SU-DHL-6 (cell line): ENCODE data around the gene LUM.

Experiments used
- H2AFZ ChIP-seq: fragments of 200-600 bp; sonication (generic); 2 replicates; pipeline ENCODE4 v1.6.1; 2014; ENCODE audit warnings: low read depth, mild to moderate bottlenecking, moderate library complexity, mixed read lengths, antibody characterized with exemption, low read length; ENCODE audit not compliant: severe bottlenecking
- H3F3A ChIP-seq: fragments of 200-600 bp; shearing (Covaris generic); 2 replicates; pipeline ENCODE4 v1.6.0; 2016; ENCODE audit warnings: antibody characterized with exemption, mild to moderate bottlenecking; ENCODE audit not compliant: insufficient read depth
- H3K27ac ChIP-seq: fragments of 200-600 bp; sonication (generic); 2 replicates; pipeline ENCODE4 v1.5.1; 2016; ENCODE audit warnings: low read depth, mild to moderate bottlenecking, low read length, moderate library complexity, mixed read lengths
- H3K27me3 ChIP-seq: fragments of 200-600 bp; sonication (generic), shearing (Covaris generic); 2 replicates; pipeline ENCODE4 v1.6.0; 2014; ENCODE audit warnings: mild to moderate bottlenecking, low read length
- H3K36me3 ChIP-seq: fragments of 200-600 bp; sonication (generic); 2 replicates; pipeline ENCODE4 v1.6.1; 2014; ENCODE audit warnings: mild to moderate bottlenecking, low read length, mixed read lengths
- H3K4me2 ChIP-seq: fragments of 300-600, 200-600 bp; shearing (Covaris generic), sonication (generic); 2 replicates; pipeline ENCODE4 v1.6.0; 2014; ENCODE audit warnings: low read length, low read depth, mild to moderate bottlenecking; ENCODE audit not compliant: poor library complexity, severe bottlenecking
- H3K4me3 ChIP-seq: fragments of 200-600 bp; sonication (generic); 2 replicates; pipeline ENCODE4 v1.5.1; 2014; ENCODE audit warnings: antibody characterized with exemption, low read length, mild to moderate bottlenecking, mixed read lengths; ENCODE audit not compliant: insufficient read depth, poor library complexity, severe bottlenecking
- H3K79me2 ChIP-seq: fragments of 200-600 bp; sonication (generic); 2 replicates; pipeline ENCODE4 v1.6.1; 2014; ENCODE audit warnings: mild to moderate bottlenecking, low read length, moderate library complexity; ENCODE audit not compliant: insufficient read depth
- H3K9ac ChIP-seq: fragments of 200-600 bp; sonication (generic); 2 replicates; pipeline ENCODE4 v1.7.0; 2014; ENCODE audit warnings: mild to moderate bottlenecking, low read length
- H3K9me2 ChIP-seq: fragments of 200-600 bp; sonication (generic); replicated peaks from 2 replicates; pipeline ENCODE4 v1.6.1; 2014; ENCODE audit warnings: low read length; ENCODE audit not compliant: insufficient read depth
- H3K9me3 ChIP-seq: fragments of 200-600 bp; sonication (generic); 2 replicates; pipeline ENCODE4 v1.6.1; 2014; ENCODE audit warnings: low read length, mixed read lengths; ENCODE audit not compliant: insufficient read depth
- H4K20me1 ChIP-seq: fragments of 200-600 bp; sonication (generic); 2 replicates; pipeline ENCODE4 v1.6.1; 2014; ENCODE audit warnings: low read depth, mild to moderate bottlenecking, antibody characterized with exemption, low read length, moderate library complexity, mixed read lengths
- EZH2phosphoT487 ChIP-seq: fragments of 200-600 bp; sonication (generic), shearing (Covaris generic); conservative IDR thresholded peaks from 2 replicates; pipeline ENCODE4 v1.6.1; 2018; ENCODE audit warnings: mild to moderate bottlenecking, antibody characterized with exemption, low read length, moderate library complexity, mixed read lengths
- TF ChIP-seq, protein P1 (sequence below): fragments of 200-600 bp; sonication (generic); IDR thresholded peaks from one replicate; pipeline ENCODE4 v1.5.1; 2017; ENCODE audit warnings: antibody characterized with exemption, mild to moderate bottlenecking, low read length, moderate library complexity; ENCODE audit not compliant: insufficient read depth, poor library complexity, severe bottlenecking

Gene LUM

DNA sequence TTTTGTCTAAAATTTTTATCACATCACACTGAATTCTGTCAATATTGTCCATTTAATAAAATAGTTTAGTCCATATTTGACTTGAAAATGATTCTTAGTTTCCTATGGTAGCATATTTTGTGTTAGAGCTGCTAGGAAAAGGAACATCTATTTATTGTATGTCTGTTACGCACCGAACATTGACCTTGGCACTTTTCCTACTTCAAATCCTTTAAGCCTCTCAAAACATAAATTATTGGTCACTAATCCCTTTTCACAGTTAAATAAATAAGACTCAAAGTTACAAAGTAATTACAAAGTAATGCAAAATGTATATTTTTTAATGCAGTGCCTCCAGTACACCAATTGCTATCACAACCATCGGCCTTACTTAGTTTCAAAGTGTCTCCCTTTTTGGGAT is 42.8 kb upstream of the LUM start:
- no peak for TF ChIP-seq EZH2phosphoT487
- TF ChIP-seq, protein P1, sequence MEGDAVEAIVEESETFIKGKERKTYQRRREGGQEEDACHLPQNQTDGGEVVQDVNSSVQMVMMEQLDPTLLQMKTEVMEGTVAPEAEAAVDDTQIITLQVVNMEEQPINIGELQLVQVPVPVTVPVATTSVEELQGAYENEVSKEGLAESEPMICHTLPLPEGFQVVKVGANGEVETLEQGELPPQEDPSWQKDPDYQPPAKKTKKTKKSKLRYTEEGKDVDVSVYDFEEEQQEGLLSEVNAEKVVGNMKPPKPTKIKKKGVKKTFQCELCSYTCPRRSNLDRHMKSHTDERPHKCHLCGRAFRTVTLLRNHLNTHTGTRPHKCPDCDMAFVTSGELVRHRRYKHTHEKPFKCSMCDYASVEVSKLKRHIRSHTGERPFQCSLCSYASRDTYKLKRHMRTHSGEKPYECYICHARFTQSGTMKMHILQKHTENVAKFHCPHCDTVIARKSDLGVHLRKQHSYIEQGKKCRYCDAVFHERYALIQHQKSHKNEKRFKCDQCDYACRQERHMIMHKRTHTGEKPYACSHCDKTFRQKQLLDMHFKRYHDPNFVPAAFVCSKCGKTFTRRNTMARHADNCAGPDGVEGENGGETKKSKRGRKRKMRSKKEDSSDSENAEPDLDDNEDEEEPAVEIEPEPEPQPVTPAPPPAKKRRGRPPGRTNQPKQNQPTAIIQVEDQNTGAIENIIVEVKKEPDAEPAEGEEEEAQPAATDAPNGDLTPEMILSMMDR: no peak
- Histone ChIP-seq H3K9me3 (no peaks in the 10 kb centered on the region), H3F3A (no peaks in the 10 kb centered on the region), H2AFZ (no peak overlapping the region), H3K27ac (no peak overlapping the region), H3K9me2 (no peaks in the 10 kb centered on the region), H3K79me2 (no peaks in the 10 kb centered on the region), H3K4me3 (no peak overlapping the region), H3K36me3 (no peaks in the 10 kb centered on the region), H3K4me2 (no peak overlapping the region), H3K9ac (no peak overlapping the region), H4K20me1 (no peaks in the 10 kb centered on the region), H3K27me3 (no peaks in the 10 kb centered on the region)

DNA sequence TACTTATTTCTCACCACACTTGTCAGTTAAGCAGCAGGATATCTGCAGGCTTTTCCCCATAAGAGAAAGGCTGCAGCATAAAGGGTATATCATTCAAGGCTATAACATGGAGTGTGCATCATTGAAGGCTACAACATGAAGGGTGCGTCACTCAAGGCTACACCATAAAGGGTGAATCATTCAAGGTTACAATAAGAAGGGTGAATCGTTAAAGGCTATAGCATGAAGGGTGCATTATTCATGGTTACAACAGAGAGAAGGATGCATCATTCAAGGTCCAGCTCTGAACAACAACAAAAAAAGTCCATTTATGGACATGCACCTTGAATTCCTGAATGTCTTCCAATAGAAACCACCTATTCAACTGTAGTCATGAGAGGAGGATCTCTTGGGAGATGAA is 32.8 kb upstream of the LUM start:
- Histone ChIP-seq H3F3A (no peaks in the 10 kb centered on the region), H4K20me1 (no peaks in the 10 kb centered on the region), H3K4me3 (no peak overlapping the region), H3K9me3 (no peaks in the 10 kb centered on the region), H2AFZ (no peak overlapping the region), H3K27ac (no peak overlapping the region), H3K36me3 (no peaks in the 10 kb centered on the region), H3K27me3 (no peaks in the 10 kb centered on the region), H3K9me2 (no peaks in the 10 kb centered on the region), H3K4me2 (no peak overlapping the region), H3K79me2 (no peaks in the 10 kb centered on the region), H3K9ac (no peak overlapping the region)
- TF ChIP-seq, protein P1: no peak
- no peak for TF ChIP-seq EZH2phosphoT487

DNA sequence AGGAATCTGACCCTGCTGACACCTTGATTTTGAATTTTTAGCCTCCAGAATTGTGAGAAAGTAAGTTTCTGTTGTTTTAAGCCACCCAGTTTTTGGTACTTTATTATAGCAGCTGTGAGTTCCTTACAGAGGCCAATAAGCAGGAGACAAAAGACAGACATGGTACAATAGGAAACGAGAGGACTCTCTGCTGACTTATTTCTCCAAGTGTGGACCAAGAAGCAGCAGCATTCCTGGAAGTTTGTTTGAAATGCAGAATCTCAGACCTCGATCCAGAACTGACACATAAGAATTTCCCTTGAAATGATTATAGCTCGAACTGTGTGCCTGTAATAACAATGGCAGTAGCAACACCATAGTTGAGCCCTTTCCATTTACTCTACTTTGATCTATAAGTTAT is 31.9 kb upstream of the LUM start:
- no peaks in the 10 kb centered on the region for H3K9me2 ChIP-seq
- no peaks in the 10 kb centered on the region for H3K27me3 ChIP-seq
- H3K27ac ChIP-seq: no peak overlapping the region
- no peak overlapping the region for H2AFZ ChIP-seq
- no peaks in the 10 kb centered on the region for H4K20me1 ChIP-seq
- H3F3A ChIP-seq: no peaks in the 10 kb centered on the region
- no peak overlapping the region for H3K4me3 ChIP-seq
- H3K79me2 ChIP-seq: no peaks in the 10 kb centered on the region
- no peak overlapping the region for H3K4me2 ChIP-seq
- no peaks in the 10 kb centered on the region for H3K36me3 ChIP-seq
- H3K9me3 ChIP-seq: no peaks in the 10 kb centered on the region
- no peak overlapping the region for H3K9ac ChIP-seq
- TF ChIP-seq, protein P1: no peak
- TF ChIP-seq EZH2phosphoT487: no peak

DNA sequence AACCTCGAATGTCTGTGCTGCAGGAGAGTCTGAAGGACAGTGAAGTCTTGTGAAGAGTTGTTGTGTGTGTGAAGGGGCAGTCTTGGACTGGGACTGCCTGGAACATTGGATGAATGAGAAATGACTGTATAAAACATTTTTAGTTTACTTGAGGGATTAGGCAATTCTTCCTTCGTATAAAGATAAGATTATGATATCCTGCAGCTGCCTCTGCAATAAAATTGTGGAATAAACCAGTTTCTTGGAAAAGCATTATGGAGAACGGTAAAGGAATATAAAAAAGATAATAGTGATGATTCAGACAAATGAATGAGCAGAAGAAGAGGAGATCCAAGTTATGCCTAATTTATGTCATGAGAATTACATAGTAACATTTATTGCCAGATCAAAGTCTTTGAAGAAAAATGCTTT is 30.9 kb upstream of the LUM start:
- Histone ChIP-seq H3K79me2 (no peaks in the 10 kb centered on the region), H3K4me3 (no peak overlapping the region), H3K9me3 (no peaks in the 10 kb centered on the region), H3K4me2 (no peak overlapping the region), H3F3A (no peaks in the 10 kb centered on the region), H3K9ac (no peak overlapping the region), H3K27me3 (no peaks in the 10 kb centered on the region), H4K20me1 (no peaks in the 10 kb centered on the region), H3K9me2 (no peaks in the 10 kb centered on the region), H2AFZ (no peak overlapping the region), H3K27ac (no peak overlapping the region), H3K36me3 (no peaks in the 10 kb centered on the region)
- TF ChIP-seq, protein P1: no peak
- no peak for TF ChIP-seq EZH2phosphoT487
